Caco-2 (cell line): ENCODE measurements around the gene CERS3. TPM values are rescaled to one million over a fixed set of nuclear protein-coding genes. Genes with fewer than 3 reads are reported as not detected.

Experiments used
- BruUV-seq: library from RNA; stranded (reverse); fragments of 400-500 nt; replicated peaks from 2 replicates; lab custom pipeline; 2021; lab: Mats Ljungman, UMichigan
- CTCF ChIA-PET: fragments of 300-600 bp; sonication (Branson Sonifier 250); formaldehyde crosslinking; loops from one replicate; lab custom pipeline; 2022; ENCODE audit warnings: antibody characterized with exemption; lab: Charles Lee
- POLR2A ChIA-PET: fragments of 300-600 bp; sonication (Branson Sonifier 250); formaldehyde crosslinking; loops from one replicate; lab custom pipeline; 2022; ENCODE audit warnings: antibody characterized with exemption; lab: Charles Lee
- DNase-seq, 2 experiments: peaks; one replicate each; pipeline versions ENCODE4 v3.0.0 to v3.0.0-alpha.2; 2020 to 2022
- H3K27me3 ChIP-seq: replicated peaks from 2 replicates; pipeline ENCODE4 v1.6.0; 2011; ENCODE audit warnings: low read length; ENCODE audit not compliant: control insufficient read depth, insufficient read depth
- H3K36me3 ChIP-seq: 2 replicates; pipeline ENCODE4 v1.5.1; 2011; ENCODE audit warnings: low read length; ENCODE audit not compliant: control insufficient read depth, insufficient read depth
- H3K4me1 ChIP-seq: fragments of 250-450 bp; sonication (Bioruptor Pico); 2 replicates; pipeline ENCODE4 v1.5.1; 2020; ENCODE audit warnings: mild to moderate bottlenecking
- H3K4me3 ChIP-seq: 2 replicates; pipeline ENCODE4 v1.5.1; 2011; ENCODE audit warnings: low read depth, mild to moderate bottlenecking, control low read depth, low read length
- H3K9me3 ChIP-seq: fragments of 250-450 bp; sonication (Bioruptor Pico); 2 replicates; pipeline ENCODE4 v1.5.1; 2020; ENCODE audit warnings: mild to moderate bottlenecking, moderate library complexity
- H3K27ac Mint-ChIP-seq: one replicate; pipeline ENCODE4 v1.8.0; 2022; ENCODE audit warnings: mixed read lengths; ENCODE audit not compliant: unreplicated experiment
- H3K27me3 Mint-ChIP-seq: one replicate; pipeline ENCODE4 v1.8.0; 2022; ENCODE audit warnings: mixed read lengths; ENCODE audit not compliant: insufficient read depth, unreplicated experiment
- H3K36me3 Mint-ChIP-seq: one replicate; pipeline ENCODE4 v1.8.0; 2022; ENCODE audit warnings: mild to moderate bottlenecking, mixed read lengths; ENCODE audit not compliant: insufficient read depth, unreplicated experiment
- H3K4me1 Mint-ChIP-seq: one replicate; pipeline ENCODE4 v1.8.0; 2022; ENCODE audit warnings: low read depth, mixed read lengths; ENCODE audit not compliant: unreplicated experiment
- H3K4me3 Mint-ChIP-seq: one replicate; pipeline ENCODE4 v1.8.0; 2022; ENCODE audit warnings: mild to moderate bottlenecking, moderate library complexity, mixed read lengths; ENCODE audit not compliant: unreplicated experiment
- H3K9me3 Mint-ChIP-seq: one replicate; pipeline ENCODE4 v1.8.0; 2022; ENCODE audit warnings: mixed read lengths; ENCODE audit not compliant: unreplicated experiment
- CTCF ChIP-seq, 2 experiments: fragments of 200-600 bp in 1 of 2; IDR thresholded peaks; 1 replicate in 1 of 2; 2 replicates in 1 of 2; pipeline versions ENCODE4 v1.5.1 to v1.8.0; 2011 to 2022; ENCODE audit warnings: antibody characterized with exemption in 1 of 2, control low read depth in 1 of 2, inconsistent platforms in 1 of 2, low read depth in 1 of 2, low read length in 1 of 2, mild to moderate bottlenecking in 1 of 2, moderate library complexity in 1 of 2; ENCODE audit not compliant: insufficient read depth in 1 of 2, severe bottlenecking in 1 of 2, unreplicated experiment in 1 of 2
- intact Hi-C: fragments of 100-400 bp; cut with micrococcal nuclease; formaldehyde crosslinking; loops from one replicate; pipeline ENCODE4 v1.10.0; 2022; ENCODE audit not compliant: unreplicated experiment
- total RNA-seq: library from RNA; stranded (reverse); gene quantifications from 2 replicates; pipeline ENCODE4 v1.2.3, GENCODE V29; 2022

CERS3 gene
- total RNA-seq, 1 experiment from 2014 or later, result not detected

DNA sequence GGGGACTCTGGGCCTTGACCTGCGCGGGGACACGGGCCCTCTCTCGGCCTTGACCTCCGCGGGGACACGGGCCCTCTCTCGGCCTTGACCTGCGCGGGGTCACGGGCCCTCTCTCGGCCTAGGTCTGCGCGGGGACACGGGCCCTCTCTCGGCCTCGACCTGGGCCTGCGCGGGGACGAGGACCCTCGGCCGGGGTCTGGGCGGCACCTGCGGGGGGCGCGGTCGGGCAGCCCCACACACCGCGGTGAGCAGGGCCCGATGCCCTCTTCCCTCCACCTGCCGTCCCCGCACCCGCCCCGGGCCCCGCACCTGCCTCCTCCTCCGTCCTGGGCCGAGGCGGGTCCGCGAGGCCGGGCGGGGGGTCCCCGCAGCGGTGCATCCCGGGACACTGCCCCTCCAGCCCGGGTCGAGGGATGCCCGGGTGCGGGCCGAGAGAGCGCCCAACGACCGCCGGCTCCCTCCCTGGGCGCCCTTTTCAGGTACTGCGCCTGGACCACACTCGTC is 15.6 kb upstream of the CERS3 start:
- Mint-ChIP-seq H3K4me3 (no peak overlapping the region), H3K9me3 (peaks cover 3% of the 10 kb centered on the region), H3K27ac (no peak overlapping the region), H3K4me1 (no peaks in the 10 kb centered on the region), H3K27me3 (peaks cover 5% of the 10 kb centered on the region), H3K36me3 (peaks cover 5% of the 10 kb centered on the region)
- no TSS peak for BruUV-seq
- no peak for DNase-seq
- Histone ChIP-seq H3K4me1 (no peaks in the 10 kb centered on the region), H3K36me3 (no peaks in the 10 kb centered on the region), H3K27me3 (no peaks in the 10 kb centered on the region), H3K4me3 (no peak overlapping the region), H3K9me3 (no peaks in the 10 kb centered on the region)
- no peak for TF ChIP-seq CTCF (IDR thresholded peaks at IDR 0.05; ENCODE audit: insufficient read depth in 1 of 2, low read depth in 1 of 2, low read length in 1 of 2, severe bottlenecking in 1 of 2, unreplicated experiment in 1 of 2)
- ChIA-PET POLR2A (no interaction called here), CTCF (no interaction called here)
- intact Hi-C loops, result no loop called here

GRCh38 chr15:100542290-100542689 is 13.5 kb upstream of the CERS3 start:
- H3K36me3 Mint-ChIP-seq, result peaks cover 5% of the 10 kb centered on the region
- H3K27me3 Mint-ChIP-seq, result peaks cover 5% of the 10 kb centered on the region
- no peak overlapping the region for H3K27ac Mint-ChIP-seq
- Histone ChIP-seq H3K27me3 (no peaks in the 10 kb centered on the region), H3K36me3 (no peaks in the 10 kb centered on the region), H3K9me3 (no peaks in the 10 kb centered on the region), H3K4me3 (no peak overlapping the region), H3K4me1 (no peaks in the 10 kb centered on the region)
- intact Hi-C loops, result no loop called here
- no TSS peak for BruUV-seq
- POLR2A ChIA-PET, result no interaction called here
- CTCF ChIA-PET, result no interaction called here
- H3K9me3 Mint-ChIP-seq, result peaks cover 10% of the 10 kb centered on the region
- no peaks in the 10 kb centered on the region for H3K4me1 Mint-ChIP-seq
- TF ChIP-seq CTCF (IDR thresholded peaks at IDR 0.05; ENCODE audit: insufficient read depth in 1 of 2, low read depth in 1 of 2, low read length in 1 of 2, severe bottlenecking in 1 of 2, unreplicated experiment in 1 of 2), result no peak
- DNase-seq, result no peak
- no peak overlapping the region for H3K4me3 Mint-ChIP-seq

DNA sequence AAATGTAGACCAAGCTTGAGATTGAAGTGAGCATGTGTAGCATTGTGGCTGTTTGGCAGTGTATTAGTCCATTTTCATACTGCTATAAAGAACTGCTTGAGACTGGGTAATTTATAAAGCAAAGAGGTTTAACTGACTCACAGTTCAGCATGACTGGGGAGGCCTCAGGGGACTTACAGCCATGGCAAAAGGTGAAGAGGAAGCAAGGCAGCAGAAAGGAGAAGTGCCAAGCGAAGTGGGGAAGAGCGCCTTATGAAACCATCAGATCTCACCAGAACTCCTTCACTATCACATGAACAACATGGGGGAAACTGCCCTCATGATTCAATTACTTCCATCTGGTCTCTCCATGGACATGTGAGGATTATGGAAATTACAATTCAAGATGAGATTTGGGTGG is 8.6 kb upstream of the CERS3 start:
- Mint-ChIP-seq H3K27ac (no peak overlapping the region), H3K36me3 (peaks cover 5% of the 10 kb centered on the region), H3K4me3 (no peak overlapping the region), H3K9me3 (peaks cover 10% of the 10 kb centered on the region), H3K4me1 (no peaks in the 10 kb centered on the region), H3K27me3 (peaks cover 16% of the 10 kb centered on the region)
- ChIA-PET POLR2A (no interaction called here), CTCF (no interaction called here)
- no peaks in the 10 kb centered on the region for H3K27me3 ChIP-seq
- no peaks in the 10 kb centered on the region for H3K36me3 ChIP-seq
- BruUV-seq, result no TSS peak
- TF ChIP-seq CTCF (IDR thresholded peaks at IDR 0.05; ENCODE audit: insufficient read depth in 1 of 2, low read depth in 1 of 2, low read length in 1 of 2, severe bottlenecking in 1 of 2, unreplicated experiment in 1 of 2), result no peak
- no peak overlapping the region for H3K4me3 ChIP-seq
- intact Hi-C loops, result no loop called here
- no peak for DNase-seq
- no peaks in the 10 kb centered on the region for H3K4me1 ChIP-seq
- no peaks in the 10 kb centered on the region for H3K9me3 ChIP-seq
